GM19043 (cell line): ENCODE data around the gene UGT1A6.
"Not testable (repeated sequence)": the region's sequence is repeated elsewhere in the genome, so short reads cannot be mapped to it uniquely, and the experiment has no call there.

Experiments used
- ATAC-seq: cut with Tn5 transposase; IDR thresholded peaks from one replicate; pipeline ENCODE4 v1.9.1; 2021; ENCODE audit warnings: low read depth; ENCODE audit not compliant: unreplicated experiment

The UGT1A6 gene

GRCh38 chr2:233684640-233685039 is 8.1 kb upstream of the UGT1A6 start:
- ATAC-seq = no peak

DNA sequence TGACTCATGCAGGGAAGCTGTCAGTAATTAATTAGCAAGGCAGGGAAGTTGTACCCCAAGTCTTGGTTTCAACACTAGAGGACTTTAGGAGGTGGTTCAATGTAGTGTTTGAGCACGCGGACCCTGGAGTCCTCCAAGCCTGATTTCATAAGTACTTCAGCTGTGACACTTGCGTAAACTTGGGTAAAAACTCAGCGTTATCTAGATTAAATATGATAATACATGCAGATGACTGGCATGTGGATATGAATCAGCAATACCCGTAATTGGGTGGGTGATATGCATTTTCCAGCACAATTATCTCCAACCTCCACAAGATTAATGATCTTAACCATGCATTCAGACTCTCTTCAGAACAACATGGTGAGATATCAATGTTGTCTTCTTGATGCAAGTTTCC is 5.8 kb upstream of the UGT1A6 start:
- no peak for ATAC-seq

GRCh38 chr2:233688341-233688740 is 4.3 kb upstream of the UGT1A6 start:
- ATAC-seq = no peak

- no peak for ATAC-seq
Observed at GRCh38 chr2:233689031-233689430, 3.7 kb upstream of the UGT1A6 start.

DNA sequence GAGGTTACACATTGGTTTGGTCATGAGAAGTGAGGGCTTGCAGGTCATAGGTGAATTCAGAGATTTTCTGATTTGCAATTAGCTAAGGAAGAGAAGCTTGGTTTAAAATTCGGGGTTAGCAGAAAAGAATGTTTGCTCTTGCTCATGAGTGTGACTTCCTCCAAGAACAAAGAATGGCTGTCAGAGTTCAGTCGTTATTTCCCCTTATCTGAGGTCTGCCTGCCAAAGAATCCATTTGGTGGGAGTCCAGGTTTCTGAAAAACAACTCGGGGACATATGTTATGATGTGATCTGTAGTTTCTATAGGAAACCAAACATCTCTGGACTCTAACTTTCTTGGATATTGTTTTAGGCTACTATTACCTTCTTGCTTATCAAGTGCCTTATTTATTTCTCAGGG is 3.2 kb upstream of the UGT1A6 start:
- ATAC-seq = no peak

GRCh38 chr2:233690444-233690843 is 2.2 kb upstream of the UGT1A6 start:
- ATAC-seq = no peak

GRCh38 chr2:233691443-233692433 is 952 bp upstream of the UGT1A6 start:
- ATAC-seq = no peak

- no peak for ATAC-seq
Observed at GRCh38 chr2:233693963-233694362, 1.3 kb downstream of the UGT1A6 start.

GRCh38 chr2:233698740-233699139 is 6.0 kb downstream of the UGT1A6 start:
- ATAC-seq = no peak

GRCh38 chr2:233699424-233700027 is 6.8 kb downstream of the UGT1A6 start:
- no peak for ATAC-seq

GRCh38 chr2:233700028-233700635 is 7.4 kb downstream of the UGT1A6 start:
- no peak for ATAC-seq

DNA sequence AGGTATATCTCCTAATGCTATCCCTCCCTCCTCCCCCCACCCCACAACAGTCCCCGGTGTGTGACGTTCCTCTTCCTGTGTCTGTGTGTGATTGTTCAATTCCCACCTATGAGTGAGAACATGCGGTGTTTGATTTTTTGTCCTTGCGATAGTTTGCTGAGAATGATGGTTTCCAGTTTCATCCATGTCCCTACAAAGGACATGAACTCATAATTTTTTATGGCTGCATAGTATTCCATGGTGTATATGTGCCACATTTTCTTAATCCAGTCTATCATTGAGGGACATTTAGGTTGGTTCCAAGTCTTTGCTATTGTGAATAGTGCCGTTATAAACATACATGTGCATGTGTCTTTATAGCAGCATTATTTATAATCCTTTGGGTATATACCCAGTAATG is 8.2 kb downstream of the UGT1A6 start:
- not testable (repeated sequence) for ATAC-seq

GRCh38 chr2:233702238-233702637 is 9.5 kb downstream of the UGT1A6 start:
- ATAC-seq = no peak

- no peak for ATAC-seq
Observed at GRCh38 chr2:233705911-233706506, 13.3 kb downstream of the UGT1A6 start.

DNA sequence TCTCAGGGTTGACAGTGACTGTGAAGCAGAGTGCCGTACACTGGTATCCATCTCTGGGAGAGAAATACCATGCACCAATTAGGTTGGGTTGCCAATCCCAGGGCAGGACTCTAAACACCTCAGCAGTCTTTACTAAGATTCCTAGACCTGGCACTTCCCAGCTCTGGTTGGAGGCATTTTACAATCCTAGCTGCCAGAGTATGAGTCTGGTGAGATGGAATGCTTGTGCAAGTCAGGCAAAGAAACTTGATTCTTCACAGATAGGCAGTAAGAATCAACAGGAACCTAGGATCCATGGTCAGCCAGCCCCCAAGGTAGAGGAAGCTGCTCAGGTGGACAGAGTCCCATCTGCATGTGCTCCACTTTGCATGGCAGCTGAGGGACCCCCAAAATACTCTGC is 14.0 kb downstream of the UGT1A6 start:
- ATAC-seq = no peak

GRCh38 chr2:233707940-233708644 is 15.4 kb downstream of the UGT1A6 start:
- no peak for ATAC-seq

DNA sequence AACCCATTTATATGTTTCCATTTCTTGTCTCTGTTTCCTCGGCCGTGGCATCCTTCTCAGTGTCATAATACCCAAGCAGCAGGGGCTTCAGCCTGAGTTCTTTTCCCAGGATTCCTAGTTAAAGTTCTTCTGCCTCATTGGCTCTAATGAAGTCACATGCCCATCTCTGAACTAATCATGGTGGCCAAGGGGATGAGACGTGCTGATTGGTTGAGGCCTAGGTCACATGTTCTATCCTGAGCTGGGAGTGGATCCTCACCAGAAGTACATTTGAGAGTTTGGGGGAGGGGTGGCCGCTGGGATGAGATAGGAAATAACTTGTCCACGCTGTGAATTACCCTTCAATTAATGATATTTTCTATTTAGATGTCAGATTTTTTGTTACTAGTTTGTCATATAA is 16.3 kb downstream of the UGT1A6 start:
- no peak for ATAC-seq

DNA sequence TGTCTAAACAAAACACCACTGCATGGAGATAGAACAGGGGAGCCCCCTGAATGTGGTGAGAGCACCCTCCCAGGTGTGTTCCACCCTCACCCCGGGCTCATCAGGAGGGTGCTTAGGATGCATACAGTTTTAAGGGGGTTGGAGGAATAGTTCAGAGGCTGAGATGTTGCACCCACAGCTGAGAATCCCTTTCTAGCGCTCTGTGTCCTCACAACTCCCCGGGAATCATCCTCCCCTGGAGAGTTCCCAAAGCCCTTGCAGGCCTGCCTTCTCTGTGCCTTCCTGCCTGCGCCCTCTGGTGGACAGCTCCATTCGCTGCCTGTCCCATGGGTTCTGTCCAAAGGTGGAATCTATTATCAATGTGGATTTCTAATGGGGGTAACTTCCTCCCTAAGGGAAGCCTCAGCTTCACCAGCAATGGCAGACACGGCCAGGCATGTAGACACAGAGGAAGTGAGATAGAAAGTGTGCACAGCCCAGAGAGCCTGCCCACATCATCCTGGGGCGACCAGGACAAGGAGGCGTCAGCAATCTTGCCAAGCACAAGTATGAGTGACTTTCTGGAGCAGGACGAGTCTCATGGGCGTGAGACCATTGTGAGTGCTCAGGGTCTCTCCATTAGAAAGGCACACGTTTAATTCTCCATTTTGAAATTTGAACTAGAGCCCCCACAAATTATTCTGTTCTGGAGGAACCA is 18.8 kb downstream of the UGT1A6 start:
- ATAC-seq = no peak

DNA sequence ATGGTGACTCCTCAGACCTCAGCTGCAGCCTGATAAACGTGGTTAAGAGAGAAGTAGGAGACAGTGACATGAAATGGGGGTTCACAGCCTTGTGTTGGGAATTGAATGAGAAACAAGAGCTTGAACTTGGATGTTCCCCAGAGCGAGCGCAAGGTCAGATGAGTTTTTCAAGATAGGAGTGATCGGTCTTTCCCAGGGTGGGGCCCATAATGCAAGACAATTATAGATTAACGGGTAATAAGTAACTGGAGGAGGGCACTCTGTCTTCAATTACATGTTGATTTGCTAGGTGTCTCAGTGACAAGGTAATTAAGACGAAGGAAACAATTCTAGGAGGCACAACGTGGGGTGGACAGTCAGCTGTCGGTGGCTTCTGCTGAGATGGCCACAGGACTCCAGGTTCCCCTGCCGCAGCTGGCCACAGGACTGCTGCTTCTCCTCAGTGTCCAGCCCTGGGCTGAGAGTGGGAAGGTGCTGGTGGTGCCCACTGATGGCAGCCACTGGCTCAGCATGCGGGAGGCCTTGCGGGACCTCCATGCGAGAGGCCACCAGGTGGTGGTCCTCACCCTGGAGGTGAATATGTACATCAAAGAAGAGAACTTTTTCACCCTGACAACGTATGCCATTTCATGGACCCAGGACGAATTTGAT is 20.0 kb downstream of the UGT1A6 start, which contains the start of gene UGT1A5:
Gene UGT1A5, plus strand, starts transcription at position 297 of the 651 bp plus-strand sequence. Its CDS starts 85 bp downstream, at position 382.
- ATAC-seq = no peak
